H1 (cell line): ENCODE results near the gene RMDN2. TPM values are rescaled to one million over a fixed set of nuclear protein-coding genes. Genes with fewer than 3 reads are reported as not detected.

Experiments used
- CTCF ChIA-PET: fragments of 300-600 bp; sonication (Branson Sonifier 250); formaldehyde crosslinking; loops from one replicate; lab custom pipeline; 2021; ENCODE audit not compliant: partially characterized antibody; lab: Charles Lee
- POLR2A ChIA-PET: fragments of 300-600 bp; sonication (Branson Sonifier 250); formaldehyde crosslinking; loops from one replicate; lab custom pipeline; 2021; ENCODE audit warnings: inconsistent platforms; ENCODE audit not compliant: partially characterized antibody; lab: Charles Lee
- DNase-seq, 2 experiments: peaks; one replicate each; pipeline versions ENCODE4 v3.0.0 to v3.0.0-alpha.2; 2010 to 2022; ENCODE audit warnings: low spot score in 2 of 2, low read depth in 1 of 2, mixed read lengths in 1 of 2
- FAIRE-seq: peaks from 2 replicates; lab custom pipeline; 2011; peaks lifted over from hg19 to GRCh38; lab: Jason Lieb, UNC
- H2AFZ ChIP-seq: 2 replicates; pipeline ENCODE4 v1.8.1; 2012; ENCODE audit warnings: low read length, inconsistent platforms
- H2AK5ac ChIP-seq: 2 replicates; pipeline ENCODE4 v1.6.1; 2013; ENCODE audit warnings: low read depth, low read length
- H2BK120ac ChIP-seq: replicated peaks from 2 replicates; pipeline ENCODE3; 2013; ENCODE audit warnings: low read depth, low read length, inconsistent platforms
- H2BK12ac ChIP-seq: 2 replicates; pipeline ENCODE4 v1.6.1; 2013; ENCODE audit warnings: low read depth, low read length
- H2BK15ac ChIP-seq: 2 replicates; pipeline ENCODE4 v1.6.1; 2013; ENCODE audit warnings: low read length
- H2BK20ac ChIP-seq: 2 replicates; pipeline ENCODE4 v1.6.1; 2013; ENCODE audit warnings: low read length
- H2BK5ac ChIP-seq: 2 replicates; pipeline ENCODE4 v1.6.1; 2013; ENCODE audit warnings: low read depth, low read length
- H3K14ac ChIP-seq: 2 replicates; pipeline ENCODE4 v1.6.1; 2013; ENCODE audit warnings: inconsistent platforms; ENCODE audit not compliant: insufficient read length
- H3K18ac ChIP-seq: 2 replicates; pipeline ENCODE4 v1.6.1; 2013; ENCODE audit warnings: low read length; ENCODE audit errors: extremely low read depth
- H3K23ac ChIP-seq: 2 replicates; pipeline ENCODE4 v1.6.1; 2013; ENCODE audit warnings: inconsistent platforms; ENCODE audit not compliant: insufficient read length
- H3K23me2 ChIP-seq: 2 replicates; pipeline ENCODE4 v1.6.1; 2013; ENCODE audit warnings: low read depth, low read length
- H3K27ac ChIP-seq: 2 replicates; pipeline ENCODE4 v1.6.1; 2011; ENCODE audit warnings: low read depth, low read length, inconsistent platforms
- H3K27me3 ChIP-seq, 4 experiments: replicated peaks in 1 of 4; 1 replicate in 1 of 4; 2 replicates in 3 of 4; pipeline versions ENCODE4 v1.6.1 to v1.8.1; 2011 to 2013; ENCODE audit warnings: low read length in 3 of 4, mild to moderate bottlenecking in 3 of 4, inconsistent platforms in 2 of 4, mixed read lengths in 2 of 4, moderate library complexity in 1 of 4; ENCODE audit not compliant: control insufficient read depth in 3 of 4, insufficient read depth in 3 of 4; ENCODE audit errors: extremely low read depth in 1 of 4
- H3K36me3 ChIP-seq, 4 experiments: 2 replicates each; pipeline versions ENCODE4 v1.6.1 to v1.8.1; 2011 to 2013; ENCODE audit warnings: mild to moderate bottlenecking in 4 of 4, low read length in 3 of 4, moderate library complexity in 2 of 4, control low read depth in 1 of 4, inconsistent platforms in 1 of 4; ENCODE audit not compliant: insufficient read depth in 4 of 4, control insufficient read depth in 2 of 4
- H3K4ac ChIP-seq: replicated peaks from 2 replicates; pipeline ENCODE3; 2013; ENCODE audit warnings: low read length, low read depth, mixed read lengths, inconsistent platforms; ENCODE audit not compliant: insufficient read length
- H3K4me1 ChIP-seq, 4 experiments: replicated peaks in 1 of 4; 1 replicate in 1 of 4; 2 replicates in 3 of 4; pipeline versions ENCODE4 v1.6.1 to v1.8.1; 2011 to 2013; ENCODE audit warnings: low read length in 3 of 4, inconsistent platforms in 2 of 4, mixed read lengths in 1 of 4; ENCODE audit not compliant: insufficient read depth in 4 of 4, control insufficient read depth in 3 of 4
- H3K4me2 ChIP-seq, 2 experiments: 2 replicates each; pipeline versions ENCODE4 v1.6.1 to v1.8.1; 2011 to 2013; ENCODE audit warnings: low read depth in 2 of 2, low read length in 2 of 2, control low read depth in 1 of 2, inconsistent platforms in 1 of 2, mild to moderate bottlenecking in 1 of 2; ENCODE audit not compliant: insufficient read depth in 1 of 2
- H3K4me3 ChIP-seq, 4 experiments: fragments of 200-600, 300-600 bp in 1 of 4; sonication (generic), shearing (Covaris generic), sonication (Bioruptor Twin) in 1 of 4; 2 replicates each; pipeline versions ENCODE4 v1.5.1 to v1.8.1; 2011 to 2016; ENCODE audit warnings: low read length in 4 of 4, low read depth in 3 of 4, control low read depth in 2 of 4, inconsistent platforms in 2 of 4, mild to moderate bottlenecking in 2 of 4, mixed read lengths in 1 of 4, moderate library complexity in 1 of 4; ENCODE audit not compliant: insufficient read depth in 2 of 4; ENCODE audit errors: extremely low read depth in 1 of 4
- H3K56ac ChIP-seq: replicated peaks from 2 replicates; pipeline ENCODE3; 2013; ENCODE audit warnings: low read depth, mild to moderate bottlenecking, mixed read lengths, low read length, inconsistent platforms; ENCODE audit not compliant: insufficient read length
- H3K79me1 ChIP-seq: 2 replicates; pipeline ENCODE4 v1.6.1; 2013; ENCODE audit warnings: low read depth, low read length, control low read depth
- H3K79me2 ChIP-seq, 2 experiments: 2 replicates each; pipeline versions ENCODE4 v1.6.1 to v1.8.1; 2012 to 2013; ENCODE audit warnings: low read length in 2 of 2, mild to moderate bottlenecking in 2 of 2, inconsistent platforms in 1 of 2; ENCODE audit not compliant: insufficient read depth in 2 of 2, control insufficient read depth in 1 of 2
- H3K9ac ChIP-seq, 4 experiments: replicated peaks in 1 of 4; 1 replicate in 1 of 4; 2 replicates in 3 of 4; pipeline versions ENCODE4 v1.6.1 to v1.8.1; 2011 to 2013; ENCODE audit warnings: low read depth in 3 of 4, low read length in 3 of 4, control low read depth in 2 of 4, mild to moderate bottlenecking in 2 of 4, moderate library complexity in 2 of 4, inconsistent platforms in 1 of 4; ENCODE audit errors: extremely low read depth in 1 of 4
- H3K9me3 ChIP-seq, 2 experiments: 2 replicates each; pipeline versions ENCODE4 v1.6.1 to v1.8.1; 2012 to 2013; ENCODE audit warnings: mild to moderate bottlenecking in 2 of 2, moderate library complexity in 2 of 2, control low read depth in 1 of 2, inconsistent platforms in 1 of 2, low read depth in 1 of 2, low read length in 1 of 2, mixed read lengths in 1 of 2; ENCODE audit not compliant: insufficient read depth in 2 of 2
- H4K20me1 ChIP-seq, 2 experiments: replicated peaks in 1 of 2; 2 replicates each; pipeline versions ENCODE3 to v1.8.1; 2011 to 2013; ENCODE audit warnings: inconsistent platforms in 2 of 2, low read length in 2 of 2, mild to moderate bottlenecking in 1 of 2; ENCODE audit not compliant: insufficient read depth in 2 of 2, control insufficient read depth in 1 of 2
- H4K5ac ChIP-seq: 2 replicates; pipeline ENCODE4 v1.6.1; 2013; ENCODE audit warnings: low read length, low read depth, mixed read lengths, inconsistent platforms; ENCODE audit not compliant: insufficient read length
- H4K8ac ChIP-seq: 2 replicates; pipeline ENCODE4 v1.8.0; 2013; ENCODE audit warnings: mild to moderate bottlenecking, moderate library complexity, low read length, inconsistent platforms; ENCODE audit not compliant: insufficient read depth; ENCODE audit errors: extremely low read depth
- H4K91ac ChIP-seq: replicated peaks from 2 replicates; pipeline ENCODE3; 2013; ENCODE audit warnings: low read length, mixed read lengths, inconsistent platforms; ENCODE audit not compliant: insufficient read length
- BACH1 ChIP-seq: IDR thresholded peaks from 2 replicates; pipeline ENCODE4 v1.6.1; 2012; ENCODE audit warnings: low read length, improper control_type of control experiment
- BRCA1 ChIP-seq: IDR thresholded peaks from 2 replicates; pipeline ENCODE4 v1.6.1; 2012; ENCODE audit warnings: low read depth, low read length, improper control_type of control experiment
- CREB1 ChIP-seq: IDR thresholded peaks from 2 replicates; pipeline ENCODE4 v1.6.1; 2012; ENCODE audit warnings: inconsistent platforms
- JUN ChIP-seq: IDR thresholded peaks from 2 replicates; pipeline ENCODE4 v1.6.1; 2011; ENCODE audit warnings: low read depth, mild to moderate bottlenecking, improper control_type of control experiment, low read length
- NANOG ChIP-seq: IDR thresholded peaks from 2 replicates; pipeline ENCODE4 v1.6.1; 2011; ENCODE audit warnings: low read length, low read depth, mild to moderate bottlenecking, inconsistent platforms; ENCODE audit not compliant: insufficient read depth, poor library complexity, severe bottlenecking
- POLR2AphosphoS5 ChIP-seq: IDR thresholded peaks from 2 replicates; pipeline ENCODE4 v1.6.1; 2011; ENCODE audit warnings: low read depth, low read length
- RBBP5 ChIP-seq: IDR thresholded peaks from 2 replicates; pipeline ENCODE4 v1.7.1; 2012; ENCODE audit warnings: low read depth, mild to moderate bottlenecking, inconsistent platforms, low read length, moderate library complexity, borderline replicate concordance
- SP4 ChIP-seq: IDR thresholded peaks from 2 replicates; pipeline ENCODE4 v1.6.1; 2012; ENCODE audit warnings: low read length, inconsistent platforms
- TAF7 ChIP-seq: optimal IDR thresholded peaks from 2 replicates; pipeline ENCODE3; 2011; ENCODE audit warnings: low read depth, mild to moderate bottlenecking, inconsistent platforms, low read length, moderate library complexity, borderline replicate concordance
- TBP ChIP-seq: IDR thresholded peaks from 2 replicates; pipeline ENCODE4 v1.6.1; 2011; ENCODE audit warnings: low read depth, low read length, improper control_type of control experiment
- TCF12 ChIP-seq: IDR thresholded peaks from 2 replicates; pipeline ENCODE4 v1.6.1; 2011; ENCODE audit warnings: low read depth, mild to moderate bottlenecking, low read length
- YY1 ChIP-seq: IDR thresholded peaks from 2 replicates; pipeline ENCODE4 v1.6.1; 2011; ENCODE audit warnings: low read depth, mild to moderate bottlenecking, low read length
- WGBS, 2 experiments: shearing (Covaris generic) in 1 of 2; methylation state at CpG; one replicate each; pipeline versions ENCODE4 v1.1.6 to v1.1.7; 2013 to 2015; ENCODE audit warnings: low lambda C conversion rate in 2 of 2, mixed read lengths in 2 of 2, inconsistent platforms in 1 of 2, low coverage in 1 of 2, missing lambda C conversion rate in 1 of 2; ENCODE audit not compliant: insufficient replicate concordance in 2 of 2, insufficient coverage in 1 of 2, insufficient read length in 1 of 2; ENCODE audit errors: extremely low coverage in 1 of 2, missing lambda C conversion rate in 1 of 2; 5-methylcytosine and 5-hydroxymethylcytosine counted together
- polyA plus RNA-seq, 7 experiments: library from polyadenylated mRNA; depleted of rRNA in 3 of 7; stranded (reverse) in 5 of 7; unstranded in 2 of 7; fragments of >200 nt in 5 of 7; fragments of 200-250 nt in 2 of 7; gene quantifications; 1 replicate in 5 of 7; 2 replicates in 1 of 7; 4 replicates in 1 of 7; pipeline versions ENCODE4 v1.2.1 to v1.2.3, GENCODE V29; 2011 to 2013; ENCODE audit warnings: missing spikeins in 2 of 7, mixed read lengths in 2 of 7
- total RNA-seq: library from RNA; stranded (reverse); fragmentation: NEBNext Ultra II Directional; extraction: Animal tissue kit (Norgen Biotek cat#: 25700); gene quantifications from 2 replicates; pipeline ENCODE4 v1.2.1, GENCODE V29; 2021

RMDN2 gene
- total and polyA plus RNA-seq, 2 of the 8 experiments (the other 6 are each of a cell fraction or from before 2014, with no cell fraction given) = 0.53 to 3.0 TPM

DNA sequence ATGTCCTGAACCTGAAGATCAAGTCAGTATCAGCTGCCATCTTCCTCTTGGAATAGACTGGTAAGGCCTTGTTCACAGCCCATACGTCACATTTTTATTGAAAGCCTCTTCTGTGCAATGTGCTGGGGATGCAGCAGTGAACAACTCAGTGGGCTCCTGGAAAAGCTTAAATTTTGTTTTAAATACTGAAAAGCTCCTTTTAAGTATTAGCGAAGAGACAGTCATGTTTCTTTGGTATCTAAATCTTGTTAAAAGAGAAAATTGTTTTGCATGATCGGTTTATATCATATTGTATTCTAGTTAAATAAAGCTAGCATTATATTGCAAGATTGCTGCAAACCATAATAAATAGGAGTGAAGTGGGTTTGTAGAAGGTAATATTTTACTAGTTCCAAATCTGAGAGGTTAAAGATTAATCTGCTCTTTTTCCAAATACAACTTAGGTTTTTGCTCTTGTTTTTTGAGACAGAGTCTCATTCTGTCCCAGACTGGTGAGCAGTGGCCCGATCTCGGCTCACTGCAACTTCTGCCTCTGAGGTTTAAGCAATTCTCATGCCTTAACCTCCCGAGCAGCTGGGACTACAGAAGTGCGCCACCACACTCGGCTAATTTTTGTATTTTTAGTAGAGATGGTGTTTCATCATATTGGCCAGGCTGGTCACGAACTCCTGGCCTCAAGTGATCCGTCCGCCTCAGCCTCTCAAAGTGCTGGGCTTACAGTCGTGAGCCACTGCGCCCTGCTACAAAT lies 1.6 kb upstream of the RMDN2 start:
- no peaks in the 10 kb centered on the region for H3K79me2 ChIP-seq
- H4K91ac ChIP-seq = no peak overlapping the region
- H2BK15ac ChIP-seq = no peak overlapping the region
- H3K18ac ChIP-seq = no peak overlapping the region
- H2BK12ac ChIP-seq = no peak overlapping the region
- no peak overlapping the region for H3K4me3 ChIP-seq
- peaks cover 5% of the 10 kb centered on the region for H3K23me2 ChIP-seq
- no peaks in the 10 kb centered on the region for H3K9me3 ChIP-seq
- no peak overlapping the region for H4K5ac ChIP-seq
- no peak overlapping the region for H4K8ac ChIP-seq
- H3K56ac ChIP-seq = no peak overlapping the region
- no peak overlapping the region for H3K23ac ChIP-seq
- H2BK20ac ChIP-seq = no peak overlapping the region
- no peaks in the 10 kb centered on the region for H4K20me1 ChIP-seq
- no peak overlapping the region for H3K9ac ChIP-seq
- 91% methylated on average over 13 of the region's 13 CpGs; no CpG with 5 or more reads in 1 of the 2 experiments for WGBS, 2 experiments
- no peak overlapping the region for H3K14ac ChIP-seq
- no peak overlapping the region for H3K27ac ChIP-seq
- no peak overlapping the region for H2AFZ ChIP-seq
- H3K4me2 ChIP-seq = no peak overlapping the region
- no peaks in the 10 kb centered on the region for H3K36me3 ChIP-seq
- ChIA-PET POLR2A (no interaction called here), CTCF (interaction anchor here (0.9 to 1.2 kb wide), 4 partner anchors 24 to 69 kb away, joined by 3 read pairs; no protein-coding TSS in a partner anchor)
- FAIRE-seq (no peak), DNase-seq (no peak)
- no peak overlapping the region for H2BK5ac ChIP-seq
- no peak overlapping the region for H2BK120ac ChIP-seq
- no peaks in the 10 kb centered on the region for H3K4me1 ChIP-seq
- H3K79me1 ChIP-seq = no peaks in the 10 kb centered on the region
- peaks cover 0 to 3% (median 1%) of the 10 kb centered on the region in 4 experiments; a peak in 1 of 7 replicates for H3K27me3 ChIP-seq
- H3K4ac ChIP-seq = no peak overlapping the region
- H2AK5ac ChIP-seq = no peak overlapping the region
- TF ChIP-seq JUN = no peak
- no peak for TF ChIP-seq NANOG
- no peak for TF ChIP-seq RBBP5
- no peak for TF ChIP-seq BACH1
- TF ChIP-seq TCF12 = no peak
- no peak for TF ChIP-seq POLR2AphosphoS5
- TF ChIP-seq CREB1 = no peak
- TF ChIP-seq BRCA1 = no peak
- no peak for TF ChIP-seq SP4
- no peak for TF ChIP-seq YY1
- TF ChIP-seq TBP = no peak
- TF ChIP-seq TAF7 = no peak
